ENCODE results near the gene SYCP2L. TPM values are rescaled to one million over a fixed set of nuclear protein-coding genes. Genes with fewer than 3 reads are reported as not detected.
A peak's percentile ranks its signal among the peaks of the same experiment; 100 is the strongest.

Gene SYCP2L
- total and polyA plus RNA-seq, 2 of the 4 experiments (the other 2 are of a cell fraction), result 0.05 TPM; not detected in 1

DNA sequence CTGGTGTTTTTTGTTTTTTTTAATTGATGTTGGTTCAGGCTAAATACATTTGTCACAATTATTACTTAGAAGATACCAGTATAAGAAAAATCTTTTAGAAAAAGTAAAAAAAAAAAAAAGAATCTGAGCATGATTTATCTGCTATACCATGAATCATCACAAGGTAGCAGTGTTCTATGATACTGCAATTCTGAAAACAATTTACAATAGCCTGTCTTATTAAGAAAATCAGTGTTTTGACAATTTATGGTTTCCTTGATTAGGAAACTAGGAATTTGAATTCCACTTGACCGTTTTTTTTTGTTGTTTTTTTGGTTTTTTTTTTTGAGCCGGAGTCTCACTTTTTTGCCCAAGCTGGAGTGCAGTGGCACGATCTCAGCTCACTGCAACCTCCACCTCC lies 39.2 kb upstream of the SYCP2L start:
- H3K79me1 ChIP-seq (ENCODE audit: low read depth in 1 of 2, low read length in 2 of 2), result no peaks in the 10 kb centered on the region
- dilution Hi-C loops (cut with HindIII; ENCODE audit: low sequenced_read_pairs, unreplicated experiment), result no loop called here
- H3K18ac ChIP-seq (ENCODE audit: low read depth, low read length), result no peak overlapping the region
- no peak overlapping the region for H2BK15ac ChIP-seq (ENCODE audit: low read depth, low read length)
- H4K20me1 ChIP-seq (ENCODE audit: insufficient read depth, low read length), result no peaks in the 10 kb centered on the region
- no peak overlapping the region for H3K4me3 ChIP-seq (ENCODE audit: insufficient read depth, low read depth, low read length)
- H3K4me1 ChIP-seq (ENCODE audit: control insufficient read depth, insufficient read depth, low read length), result no peaks in the 10 kb centered on the region; the same call in 1 of the 2 replicates
- ATAC-seq (ENCODE audit: low read depth) (no peak), DNase-seq (no peak)
- H3K9me3 ChIP-seq (ENCODE audit: control insufficient read depth, insufficient read depth, low read length), result no peaks in the 10 kb centered on the region
- H3K27ac ChIP-seq (ENCODE audit: insufficient read depth, low read length), result no peak overlapping the region
- BruUV-seq (replicated peaks), result no TSS peak
- H4K91ac ChIP-seq (ENCODE audit: insufficient read depth, low read depth, low read length), result no peak overlapping the region
- no peaks in the 10 kb centered on the region for H3K9me1 ChIP-seq (ENCODE audit: insufficient read depth, low read length)
- no peak overlapping the region for H2BK5ac ChIP-seq (ENCODE audit: low read depth, low read length, poor library complexity, severe bottlenecking)
- H4K5ac ChIP-seq (ENCODE audit: low read depth, low read length), result no peak overlapping the region
- WGBS, 2 experiments (ENCODE audit: extremely low coverage in 2 of 2, insufficient read length in 1 of 2), result no CpG with 5 or more reads among the region's 3 CpGs
- no peak overlapping the region for H3K56ac ChIP-seq (ENCODE audit: extremely low read depth, insufficient read depth, low read length)
- in situ Hi-C loops (cut with MboI; ENCODE audit: low sequenced_read_pairs), result loop anchor here (25.0 kb wide), 1 partner anchor 665 kb away; no protein-coding TSS in a partner anchor
- no peak overlapping the region for H2BK20ac ChIP-seq (ENCODE audit: low read depth, low read length)
- no peaks in the 10 kb centered on the region for H3K36me3 ChIP-seq (ENCODE audit: control insufficient read depth, insufficient read depth, low read length)
- H3K4ac ChIP-seq (ENCODE audit: low read depth, low read length), result no peak overlapping the region
- CTCF ChIA-PET, result interaction anchor here (0.6 to 1.2 kb wide), 3 partner anchors 61 to 176 kb away, joined by 3 to 4 read pairs (median 3); no protein-coding TSS in a partner anchor
- TF ChIP-seq, protein P1, sequence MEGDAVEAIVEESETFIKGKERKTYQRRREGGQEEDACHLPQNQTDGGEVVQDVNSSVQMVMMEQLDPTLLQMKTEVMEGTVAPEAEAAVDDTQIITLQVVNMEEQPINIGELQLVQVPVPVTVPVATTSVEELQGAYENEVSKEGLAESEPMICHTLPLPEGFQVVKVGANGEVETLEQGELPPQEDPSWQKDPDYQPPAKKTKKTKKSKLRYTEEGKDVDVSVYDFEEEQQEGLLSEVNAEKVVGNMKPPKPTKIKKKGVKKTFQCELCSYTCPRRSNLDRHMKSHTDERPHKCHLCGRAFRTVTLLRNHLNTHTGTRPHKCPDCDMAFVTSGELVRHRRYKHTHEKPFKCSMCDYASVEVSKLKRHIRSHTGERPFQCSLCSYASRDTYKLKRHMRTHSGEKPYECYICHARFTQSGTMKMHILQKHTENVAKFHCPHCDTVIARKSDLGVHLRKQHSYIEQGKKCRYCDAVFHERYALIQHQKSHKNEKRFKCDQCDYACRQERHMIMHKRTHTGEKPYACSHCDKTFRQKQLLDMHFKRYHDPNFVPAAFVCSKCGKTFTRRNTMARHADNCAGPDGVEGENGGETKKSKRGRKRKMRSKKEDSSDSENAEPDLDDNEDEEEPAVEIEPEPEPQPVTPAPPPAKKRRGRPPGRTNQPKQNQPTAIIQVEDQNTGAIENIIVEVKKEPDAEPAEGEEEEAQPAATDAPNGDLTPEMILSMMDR (conservative IDR thresholded peaks at IDR 0.05; ENCODE audit: low read depth, low read length), result peak; percentile 28; the same call in 1 of the 2 replicates
- TF ChIP-seq SMC3 (IDR thresholded peaks at IDR 0.05; ENCODE audit: low read depth, low read length) (peak; percentile 10; the same call in 1 of the 2 replicates), MAZ (IDR thresholded peaks at IDR 0.05; ENCODE audit: borderline replicate concordance, low read depth, low read length) (no peak)
- TF ChIP-seq, protein P2, sequence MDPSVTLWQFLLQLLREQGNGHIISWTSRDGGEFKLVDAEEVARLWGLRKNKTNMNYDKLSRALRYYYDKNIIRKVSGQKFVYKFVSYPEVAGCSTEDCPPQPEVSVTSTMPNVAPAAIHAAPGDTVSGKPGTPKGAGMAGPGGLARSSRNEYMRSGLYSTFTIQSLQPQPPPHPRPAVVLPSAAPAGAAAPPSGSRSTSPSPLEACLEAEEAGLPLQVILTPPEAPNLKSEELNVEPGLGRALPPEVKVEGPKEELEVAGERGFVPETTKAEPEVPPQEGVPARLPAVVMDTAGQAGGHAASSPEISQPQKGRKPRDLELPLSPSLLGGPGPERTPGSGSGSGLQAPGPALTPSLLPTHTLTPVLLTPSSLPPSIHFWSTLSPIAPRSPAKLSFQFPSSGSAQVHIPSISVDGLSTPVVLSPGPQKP (IDR thresholded peaks at IDR 0.05; ENCODE audit: borderline replicate concordance, low read depth, low read length), result no peak
- no peak overlapping the region for H3K4me2 ChIP-seq (ENCODE audit: low read depth, low read length)
- H3K27me3 ChIP-seq (ENCODE audit: control insufficient read depth, insufficient read depth, low read length), result peaks cover 3% of the 10 kb centered on the region
- H2AK9ac ChIP-seq (replicated peaks; ENCODE audit: low read depth, low read length, poor library complexity), result no peak overlapping the region
- H2AFZ ChIP-seq (replicated peaks; ENCODE audit: low read length, poor library complexity), result no peak overlapping the region
- no peak overlapping the region for H3K23ac ChIP-seq (ENCODE audit: low read depth, low read length)
- intact Hi-C loops (cut with micrococcal nuclease), result no loop called here
- no peak overlapping the region for H2AK5ac ChIP-seq (ENCODE audit: low read depth, low read length)
- no peak overlapping the region for H2BK120ac ChIP-seq (ENCODE audit: low read depth, low read length)
- H3K14ac ChIP-seq (replicated peaks; ENCODE audit: low read depth, low read length), result no peak overlapping the region
- no peak overlapping the region for H3K9ac ChIP-seq (ENCODE audit: low read depth, low read length)
- POLR2A ChIA-PET (ENCODE audit: unreplicated experiment), result no interaction called here
- no peak overlapping the region for H4K8ac ChIP-seq (ENCODE audit: low read depth in 2 of 2, low read length in 2 of 2)

All from IMR-90 (cell line).